Neural crest cell (in vitro differentiated cells): ENCODE data around the gene UBL4B. TPM values are rescaled to one million over a fixed set of nuclear protein-coding genes. Genes with fewer than 3 reads are reported as not detected.

ENCODE experiments used
- DNase-seq: peaks from one replicate; pipeline ENCODE4 v3.0.0; 2021; ENCODE audit warnings: low read depth, mixed read lengths, low spot score
- H3K27ac Mint-ChIP-seq: one replicate; pipeline ENCODE4 v1.8.0; 2021; ENCODE audit warnings: mild to moderate bottlenecking, mixed read lengths; ENCODE audit not compliant: unreplicated experiment
- H3K27me3 Mint-ChIP-seq: 2 replicates; pipeline ENCODE4 v1.8.0; 2021; ENCODE audit warnings: low read depth, mild to moderate bottlenecking, mixed read lengths
- H3K36me3 Mint-ChIP-seq: 2 replicates; pipeline ENCODE4 v1.8.0; 2021; ENCODE audit warnings: low read depth, mild to moderate bottlenecking, mixed read lengths
- H3K4me1 Mint-ChIP-seq: 2 replicates; pipeline ENCODE4 v1.8.0; 2021; ENCODE audit warnings: mixed read lengths
- H3K4me3 Mint-ChIP-seq: one replicate; pipeline ENCODE4 v1.8.0; 2021; ENCODE audit warnings: mild to moderate bottlenecking, mixed read lengths
- H3K9me3 Mint-ChIP-seq: 2 replicates; pipeline ENCODE4 v1.8.0; 2021; ENCODE audit warnings: mixed read lengths
- total RNA-seq: library from RNA; stranded (reverse); gene quantifications from 2 replicates; pipeline ENCODE4 v1.2.1, GENCODE V29; 2021
- TF ChIP-seq, protein P1 (sequence below): fragments of 200-600 bp; sonication (generic); conservative IDR thresholded peaks from 2 replicates; pipeline ENCODE4 v1.5.0; 2021; ENCODE audit warnings: antibody characterized with exemption, mild to moderate bottlenecking

Gene UBL4B
- total RNA-seq, 1 donor from 2014 or later = not detected

DNA sequence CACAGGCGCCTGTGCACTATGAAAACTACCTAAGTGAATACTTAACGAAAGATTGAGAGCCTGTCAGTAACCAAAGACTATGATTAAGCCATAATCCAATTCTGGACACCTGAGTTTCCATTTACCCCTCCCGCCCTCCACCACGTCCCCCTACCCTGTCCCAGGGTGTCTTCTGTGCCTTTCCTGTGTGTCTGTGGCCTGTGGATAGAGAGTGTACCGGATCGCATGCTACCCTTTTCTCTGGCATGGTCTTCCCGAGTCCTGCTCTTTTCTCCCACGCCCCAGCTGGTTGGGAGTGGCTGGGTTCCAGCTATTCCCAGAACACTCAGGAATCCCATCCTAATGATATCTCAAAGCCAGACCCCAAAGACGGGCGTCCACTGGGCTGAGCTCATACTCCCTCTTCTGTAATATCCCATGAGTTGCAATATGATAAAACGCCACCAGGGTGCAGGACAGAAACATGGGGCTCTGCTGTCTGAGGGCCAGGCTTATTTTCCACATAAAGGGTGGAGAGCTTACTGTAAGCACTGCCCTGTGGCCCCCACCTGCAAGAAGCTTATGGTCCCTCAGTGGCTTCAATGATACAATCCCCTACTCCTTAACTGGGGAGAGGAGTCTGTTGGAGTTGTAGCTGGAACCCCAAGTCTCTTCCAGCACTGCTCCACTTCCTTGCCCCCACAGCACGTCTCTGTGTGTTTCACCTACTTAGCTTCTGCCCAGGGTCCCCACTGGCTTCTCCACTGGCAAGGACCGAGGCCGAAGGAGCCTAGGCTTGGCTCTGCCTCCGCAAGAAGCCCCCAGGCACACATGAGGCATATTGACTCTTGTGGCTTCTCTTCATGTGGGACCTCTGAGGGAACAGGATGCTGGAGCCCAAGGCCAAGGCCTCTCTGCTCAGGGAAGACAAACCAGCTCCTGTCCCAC is 24.2 kb upstream of the UBL4B start:
- DNase-seq = peak; percentile 62
- TF ChIP-seq, protein P1, sequence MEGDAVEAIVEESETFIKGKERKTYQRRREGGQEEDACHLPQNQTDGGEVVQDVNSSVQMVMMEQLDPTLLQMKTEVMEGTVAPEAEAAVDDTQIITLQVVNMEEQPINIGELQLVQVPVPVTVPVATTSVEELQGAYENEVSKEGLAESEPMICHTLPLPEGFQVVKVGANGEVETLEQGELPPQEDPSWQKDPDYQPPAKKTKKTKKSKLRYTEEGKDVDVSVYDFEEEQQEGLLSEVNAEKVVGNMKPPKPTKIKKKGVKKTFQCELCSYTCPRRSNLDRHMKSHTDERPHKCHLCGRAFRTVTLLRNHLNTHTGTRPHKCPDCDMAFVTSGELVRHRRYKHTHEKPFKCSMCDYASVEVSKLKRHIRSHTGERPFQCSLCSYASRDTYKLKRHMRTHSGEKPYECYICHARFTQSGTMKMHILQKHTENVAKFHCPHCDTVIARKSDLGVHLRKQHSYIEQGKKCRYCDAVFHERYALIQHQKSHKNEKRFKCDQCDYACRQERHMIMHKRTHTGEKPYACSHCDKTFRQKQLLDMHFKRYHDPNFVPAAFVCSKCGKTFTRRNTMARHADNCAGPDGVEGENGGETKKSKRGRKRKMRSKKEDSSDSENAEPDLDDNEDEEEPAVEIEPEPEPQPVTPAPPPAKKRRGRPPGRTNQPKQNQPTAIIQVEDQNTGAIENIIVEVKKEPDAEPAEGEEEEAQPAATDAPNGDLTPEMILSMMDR = peak; percentile 70
- no peak overlapping the region for H3K27ac Mint-ChIP-seq
- peak overlapping the region; percentile 52 for H3K4me3 Mint-ChIP-seq
- H3K36me3 Mint-ChIP-seq = no peaks in the 10 kb centered on the region
- H3K27me3 Mint-ChIP-seq = peaks cover 64% of the 10 kb centered on the region
- peaks cover 26% of the 10 kb centered on the region for H3K4me1 Mint-ChIP-seq
- H3K9me3 Mint-ChIP-seq = no peaks in the 10 kb centered on the region

DNA sequence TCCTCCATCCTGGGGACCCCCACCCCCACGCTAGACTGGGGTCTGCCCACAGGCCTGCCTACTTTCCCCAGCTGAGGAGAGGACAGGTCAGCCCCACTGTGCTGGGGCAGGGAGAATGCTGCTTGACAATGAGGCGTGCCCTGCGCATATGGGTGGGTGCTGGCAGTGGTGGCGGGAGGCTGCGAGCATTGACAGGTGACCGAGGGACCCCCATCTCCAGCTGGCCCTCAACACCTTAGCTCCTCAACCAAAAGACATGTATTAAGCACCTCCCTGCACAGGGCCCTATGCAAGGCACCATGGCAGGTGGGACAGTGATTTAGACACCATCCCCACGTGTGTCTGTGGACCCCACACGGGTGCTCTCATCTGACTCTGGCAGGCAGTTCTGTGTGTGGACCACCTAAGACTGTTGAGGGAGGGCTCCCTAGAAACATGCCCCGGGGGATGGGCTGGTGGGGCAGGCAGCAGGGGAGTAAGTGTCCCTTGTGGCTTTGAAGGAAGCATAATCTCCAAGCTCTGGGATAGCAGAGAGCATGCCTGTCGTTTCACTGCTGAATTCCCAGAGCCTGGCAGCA is 23.4 kb upstream of the UBL4B start:
- H3K4me3 Mint-ChIP-seq = no peak overlapping the region
- TF ChIP-seq, protein P1 = no peak
- H3K27ac Mint-ChIP-seq = peak overlapping the region; percentile 91
- no peak for DNase-seq
- H3K9me3 Mint-ChIP-seq = no peaks in the 10 kb centered on the region
- H3K4me1 Mint-ChIP-seq = peaks cover 21% of the 10 kb centered on the region
- peaks cover 56% of the 10 kb centered on the region for H3K27me3 Mint-ChIP-seq
- no peaks in the 10 kb centered on the region for H3K36me3 Mint-ChIP-seq

DNA sequence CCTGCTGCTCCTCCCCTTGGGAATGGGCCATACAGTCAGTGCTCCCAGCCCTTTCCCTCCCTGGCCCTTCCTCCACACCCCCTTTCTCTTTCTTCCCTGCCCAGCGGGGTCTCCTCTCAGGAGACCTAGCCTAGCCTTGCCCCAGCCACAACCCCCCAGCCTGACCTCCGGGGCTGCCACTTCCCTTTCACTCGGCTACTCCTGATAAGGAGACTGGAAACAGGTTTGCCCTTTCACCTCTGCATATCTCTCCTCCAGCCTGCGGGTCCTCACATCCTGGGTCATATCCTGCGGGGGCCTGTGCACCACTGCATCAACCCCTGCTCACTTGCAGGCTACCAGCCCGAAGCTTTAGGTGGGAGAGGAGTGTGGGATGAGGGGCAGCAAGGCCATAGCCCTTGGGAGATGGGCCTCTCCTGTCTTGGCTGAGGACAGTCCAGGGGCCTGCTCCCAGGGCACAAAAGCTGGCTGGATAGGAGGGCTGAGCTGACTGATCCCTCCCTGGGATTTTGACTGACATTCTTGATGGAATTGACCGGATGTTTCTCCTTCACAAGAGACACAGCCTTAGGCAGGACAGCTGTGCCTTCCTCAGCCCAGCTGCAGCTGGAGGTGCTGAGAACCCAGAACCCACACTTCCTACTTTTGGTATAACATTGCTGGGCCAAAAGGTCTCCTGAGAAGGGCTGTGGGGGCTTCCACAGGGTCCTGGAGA is 22.5 kb upstream of the UBL4B start:
- TF ChIP-seq, protein P1 = no peak
- Mint-ChIP-seq H3K9me3 (no peaks in the 10 kb centered on the region), H3K4me3 (no peak overlapping the region), H3K27me3 (peaks cover 47% of the 10 kb centered on the region), H3K36me3 (no peaks in the 10 kb centered on the region), H3K27ac (no peak overlapping the region), H3K4me1 (peaks cover 19% of the 10 kb centered on the region)
- DNase-seq = no peak

DNA sequence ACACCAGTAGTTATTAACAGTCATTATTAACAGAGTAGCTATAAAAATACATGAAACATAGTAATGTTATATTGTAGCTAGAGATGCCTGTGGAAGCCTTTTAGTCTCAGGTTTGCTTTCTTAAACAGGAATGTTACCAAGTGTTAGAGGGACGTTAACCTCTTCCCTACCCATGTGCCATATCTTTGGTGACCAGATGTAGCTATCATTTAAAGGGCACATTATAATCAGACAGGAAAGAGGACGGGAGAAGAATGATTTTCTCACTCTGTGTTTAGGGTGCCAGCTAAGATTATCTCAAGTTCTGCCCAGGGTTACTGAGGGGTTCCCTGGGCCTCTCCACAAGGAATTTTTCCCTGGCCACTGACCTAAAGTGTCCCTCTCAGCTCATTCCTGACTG is 20.9 kb upstream of the UBL4B start:
- Mint-ChIP-seq H3K27ac (no peak overlapping the region), H3K4me1 (peaks cover 17% of the 10 kb centered on the region), H3K4me3 (no peak overlapping the region), H3K27me3 (peaks cover 31% of the 10 kb centered on the region), H3K36me3 (no peaks in the 10 kb centered on the region), H3K9me3 (no peaks in the 10 kb centered on the region)
- no peak for DNase-seq
- TF ChIP-seq, protein P1 = no peak

DNA sequence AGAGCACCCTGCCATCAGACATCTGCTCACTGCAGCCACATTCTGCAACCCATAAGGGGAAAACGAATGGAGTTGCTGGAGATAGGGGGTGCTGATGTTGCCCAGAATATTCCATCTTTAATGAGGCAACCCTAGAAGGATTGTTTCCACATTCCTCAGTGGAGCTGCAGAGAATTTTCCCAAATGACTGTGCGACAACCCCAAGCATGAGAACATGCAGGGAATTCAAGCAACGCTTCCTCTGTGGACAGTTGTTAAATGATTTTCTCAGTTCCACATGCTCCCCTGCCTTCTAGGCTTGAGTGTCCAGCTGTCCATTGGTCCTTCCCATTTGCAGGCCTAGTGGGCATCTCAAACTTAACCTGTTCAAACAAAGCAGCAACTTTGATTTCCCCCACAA is 20.5 kb upstream of the UBL4B start:
- Mint-ChIP-seq H3K27me3 (peaks cover 26% of the 10 kb centered on the region), H3K4me1 (peaks cover 17% of the 10 kb centered on the region), H3K27ac (no peak overlapping the region), H3K4me3 (no peak overlapping the region), H3K36me3 (no peaks in the 10 kb centered on the region), H3K9me3 (no peaks in the 10 kb centered on the region)
- TF ChIP-seq, protein P1 = no peak
- DNase-seq = no peak
